ENCODE results near the gene TECR.
"Not testable (repeated sequence)": the region's sequence is repeated elsewhere in the genome, so short reads cannot be mapped to it uniquely, and the experiment has no call there.

TECR gene

GRCh38 chr19:14529254-14530004 lies at the start of gene TECR:
Gene TECR, plus strand, starts transcription at chr19:14529594. Its CDS starts 103 bp downstream, at chr19:14529697.
- DNase-seq, result peak; percentile 98

- peak; percentile 36 for DNase-seq
These were observed 49.3 kb upstream of the TECR start for GRCh38 chr19:14479975-14480699.

- no peak for DNase-seq
These were observed 48.7 kb upstream of the TECR start for GRCh38 chr19:14480700-14481079.

GRCh38 chr19:14482172-14482941 lies 47.0 kb upstream of the TECR start:
- DNase-seq, result no peak

- DNase-seq, result no peak
These were observed 41.8 kb upstream of the TECR start for GRCh38 chr19:14487370-14488125.

- no peak for DNase-seq
These were observed 36.5 kb upstream of the TECR start for GRCh38 chr19:14492756-14493337.

- DNase-seq, result no peak
These were observed 35.0 kb upstream of the TECR start for GRCh38 chr19:14494411-14494810.

GRCh38 chr19:14494910-14495671 lies 34.3 kb upstream of the TECR start:
- DNase-seq, result no peak

- DNase-seq, result no peak
These were observed 33.7 kb upstream of the TECR start for GRCh38 chr19:14495672-14496028.

GRCh38 chr19:14496029-14496833 lies 33.2 kb upstream of the TECR start, which contains the start of gene GIPC1:
Gene GIPC1, minus strand, starts transcription at chr19:14496127. Its CDS starts 13,151 bp downstream, at chr19:14482976.
- DNase-seq, result peak; percentile 56

- DNase-seq, result no peak
These were observed 32.6 kb upstream of the TECR start for GRCh38 chr19:14496834-14497227.

GRCh38 chr19:14497228-14497921 lies 32.0 kb upstream of the TECR start:
- no peak for DNase-seq

GRCh38 chr19:14502334-14503092 lies 26.9 kb upstream of the TECR start:
- no peak for DNase-seq

- no peak for DNase-seq
These were observed 26.1 kb upstream of the TECR start for GRCh38 chr19:14503285-14503684.

- DNase-seq, result not testable (repeated sequence)
These were observed 24.8 kb upstream of the TECR start for GRCh38 chr19:14504575-14504974.

- no peak for DNase-seq
These were observed 23.7 kb upstream of the TECR start for GRCh38 chr19:14505488-14506239.

- no peak for DNase-seq
These were observed 21.5 kb upstream of the TECR start for GRCh38 chr19:14507704-14508542.

Data from KG1 (cell line).